ENCODE results near the gene REEP1. TPM values are rescaled to one million over a fixed set of nuclear protein-coding genes. Genes with fewer than 3 reads are reported as not detected.

REEP1 gene
- total RNA-seq, 1 donor from 2014 or later = not detected

DNA sequence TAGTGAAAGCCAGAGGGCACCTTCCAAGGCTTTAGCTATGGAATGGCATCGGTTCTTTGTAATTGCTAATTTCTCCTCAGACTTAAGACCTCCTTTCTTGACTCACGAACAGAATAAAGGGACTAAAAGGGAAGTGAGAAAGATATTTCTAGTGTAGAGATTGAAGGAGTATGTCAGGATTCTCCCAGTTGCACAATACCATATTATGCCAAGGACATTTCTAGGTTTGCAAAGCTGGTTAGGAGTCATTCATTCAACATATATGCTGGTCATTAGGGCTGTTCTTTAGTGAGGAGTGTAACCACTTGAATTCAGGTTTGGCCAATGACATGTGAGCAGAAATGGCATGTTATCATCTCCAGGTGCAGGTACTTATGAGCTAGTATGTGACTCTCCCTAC, 7.4 kb downstream of the REEP1 start:
- no peaks in the 10 kb centered on the region for H3K36me3 Mint-ChIP-seq (ENCODE audit: low read depth)
- no peaks in the 10 kb centered on the region for H3K9me3 Mint-ChIP-seq
- no peak for ATAC-seq (ENCODE audit: low read depth)
- peaks cover 28% of the 10 kb centered on the region for H3K27me3 Mint-ChIP-seq
- TF ChIP-seq CTCF (IDR thresholded peaks at IDR 0.05) = no peak
- no peaks in the 10 kb centered on the region for H3K4me1 Mint-ChIP-seq
- H3K4me3 Mint-ChIP-seq = no peak overlapping the region
- CTCF ChIA-PET = no interaction called here
- no peak for DNase-seq
- intact Hi-C loops (cut with micrococcal nuclease) = no loop called here
- H3K27ac Mint-ChIP-seq = no peak overlapping the region
- POLR2A ChIA-PET = interaction anchor here (0.6 kb wide), 1 partner anchor 86 kb away, joined by 3 read pairs; no protein-coding TSS in a partner anchor

DNA sequence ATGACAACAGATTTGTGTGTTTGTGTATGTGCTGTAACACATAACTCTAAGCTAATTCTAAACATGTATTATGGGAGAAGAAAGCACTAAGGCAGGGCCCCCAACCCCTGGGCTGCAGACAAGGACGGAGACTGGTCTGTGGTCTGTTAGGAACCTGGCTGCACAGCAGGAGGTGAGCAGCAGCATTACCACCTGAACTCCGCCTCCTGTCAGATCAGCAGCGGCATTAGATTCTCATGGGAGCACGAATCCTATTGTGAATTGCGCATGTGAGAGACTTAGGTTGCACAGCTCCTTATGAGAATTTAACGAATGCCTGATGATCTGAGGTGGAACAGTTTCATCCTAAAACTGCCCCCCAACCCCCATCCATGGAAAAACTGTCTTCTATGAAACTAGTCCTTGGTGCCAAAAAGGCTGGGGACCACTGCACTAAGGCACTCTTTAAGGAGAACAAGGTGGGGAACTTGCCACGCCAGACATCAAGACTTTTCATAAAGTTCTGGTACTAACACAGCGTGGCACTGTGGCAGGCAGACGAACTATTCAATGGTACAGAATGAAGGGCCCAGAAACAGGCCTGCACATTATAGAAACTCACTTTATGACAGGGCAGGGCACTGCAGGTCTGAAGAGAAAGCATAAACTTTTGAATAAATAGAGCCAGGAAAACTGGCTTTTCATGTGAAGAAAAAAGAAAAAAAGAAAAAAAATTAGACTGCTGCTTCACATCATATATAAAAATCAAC, 14.0 kb downstream of the REEP1 start:
- no peak for ATAC-seq (ENCODE audit: low read depth)
- no peak for DNase-seq
- Mint-ChIP-seq H3K4me1 (no peaks in the 10 kb centered on the region), H3K4me3 (no peak overlapping the region), H3K27ac (no peak overlapping the region), H3K36me3 (ENCODE audit: low read depth) (no peaks in the 10 kb centered on the region), H3K9me3 (no peaks in the 10 kb centered on the region), H3K27me3 (peaks cover 17% of the 10 kb centered on the region)
- ChIA-PET POLR2A (no interaction called here), CTCF (no interaction called here)
- intact Hi-C loops (cut with micrococcal nuclease) = no loop called here
- TF ChIP-seq CTCF (IDR thresholded peaks at IDR 0.05) = no peak

DNA sequence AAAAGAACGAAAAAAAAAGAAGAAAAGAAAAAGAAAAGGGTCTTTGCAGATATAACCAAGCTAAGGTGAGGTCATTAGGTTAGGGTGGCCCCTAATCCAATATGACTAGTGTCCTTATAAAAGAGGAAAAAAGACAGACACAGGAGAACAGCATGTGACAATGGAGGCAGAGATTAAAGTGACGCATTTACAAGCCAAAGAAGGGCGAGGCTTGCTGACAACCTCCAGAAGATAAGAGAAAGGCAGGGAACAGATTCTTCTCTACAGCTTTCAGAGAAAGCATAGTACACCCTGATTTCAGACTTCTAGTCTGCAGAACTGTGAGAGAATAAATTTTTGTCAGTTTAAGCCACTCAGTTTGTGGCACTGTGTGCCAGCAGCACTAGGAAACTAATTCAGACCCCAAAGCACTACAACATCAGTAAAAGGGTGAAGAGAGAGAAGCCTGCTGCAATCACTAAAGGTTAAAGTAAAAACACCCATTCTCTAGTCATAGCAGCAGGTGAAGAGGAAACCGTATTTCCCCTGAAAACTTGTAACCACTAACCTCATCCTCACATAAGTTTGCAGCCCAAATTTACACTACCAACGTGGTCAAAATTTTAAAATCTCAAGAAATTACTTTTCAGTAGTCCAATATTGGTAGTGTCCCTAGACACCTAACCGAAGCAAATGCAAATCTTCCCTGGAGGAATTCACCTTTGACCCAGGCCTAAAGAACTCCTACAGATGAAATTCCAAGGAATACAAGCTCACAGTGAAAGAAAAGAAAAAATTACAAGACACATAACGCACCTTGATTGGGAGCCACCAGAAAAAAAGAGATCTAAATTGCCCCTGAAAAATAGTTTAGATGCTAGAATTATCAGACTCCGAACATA, 17.5 kb downstream of the REEP1 start:
- CTCF ChIA-PET = no interaction called here
- TF ChIP-seq CTCF (IDR thresholded peaks at IDR 0.05) = no peak
- intact Hi-C loops (cut with micrococcal nuclease) = no loop called here
- Mint-ChIP-seq H3K4me3 (no peak overlapping the region), H3K4me1 (no peaks in the 10 kb centered on the region), H3K27me3 (peaks cover 11% of the 10 kb centered on the region), H3K27ac (no peak overlapping the region), H3K9me3 (no peaks in the 10 kb centered on the region), H3K36me3 (ENCODE audit: low read depth) (no peaks in the 10 kb centered on the region)
- DNase-seq = no peak
- POLR2A ChIA-PET = no interaction called here
- no peak for ATAC-seq (ENCODE audit: low read depth)

- Mint-ChIP-seq H3K9me3 (no peaks in the 10 kb centered on the region), H3K36me3 (ENCODE audit: low read depth) (no peaks in the 10 kb centered on the region), H3K4me3 (no peak overlapping the region), H3K27me3 (peaks cover 8% of the 10 kb centered on the region), H3K27ac (no peak overlapping the region), H3K4me1 (no peaks in the 10 kb centered on the region)
- ChIA-PET CTCF (no interaction called here), POLR2A (no interaction called here)
- intact Hi-C loops (cut with micrococcal nuclease) = no loop called here
- ATAC-seq (ENCODE audit: low read depth) = no peak
- no peak for TF ChIP-seq CTCF (IDR thresholded peaks at IDR 0.05)
- no peak for DNase-seq
Measured at GRCh38 chr2:86315084-86315483, 22.3 kb downstream of the REEP1 start.

DNA sequence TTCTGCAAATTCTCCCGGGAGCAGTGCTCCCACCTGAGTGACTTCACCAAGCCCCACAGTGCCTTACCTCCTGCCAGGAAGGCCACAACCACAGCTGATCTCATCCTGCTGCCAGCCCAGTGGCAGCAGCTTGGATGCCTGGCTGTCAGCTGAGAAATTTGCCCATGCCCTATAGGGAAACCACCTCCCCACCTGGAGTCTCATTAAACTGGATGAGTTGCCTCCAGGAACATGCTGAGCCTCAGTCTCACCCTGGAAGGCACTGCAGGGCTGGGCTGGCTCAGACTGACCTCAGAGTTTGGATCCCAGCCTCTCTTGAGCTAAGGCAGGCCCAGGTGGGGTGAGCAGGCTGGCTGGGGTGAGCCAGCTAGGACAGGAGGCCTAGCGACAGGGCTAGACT, 23.3 kb downstream of the REEP1 start:
- intact Hi-C loops (cut with micrococcal nuclease) = no loop called here
- ATAC-seq (ENCODE audit: low read depth) (no peak), DNase-seq (no peak)
- ChIA-PET POLR2A (no interaction called here), CTCF (interaction anchor here (0.6 kb wide), 1 partner anchor 114 kb away, joined by 3 read pairs; no protein-coding TSS in a partner anchor)
- Mint-ChIP-seq H3K27ac (no peak overlapping the region), H3K4me1 (no peaks in the 10 kb centered on the region), H3K36me3 (ENCODE audit: low read depth) (no peaks in the 10 kb centered on the region), H3K4me3 (no peak overlapping the region), H3K27me3 (peaks cover 4% of the 10 kb centered on the region), H3K9me3 (no peaks in the 10 kb centered on the region)
- TF ChIP-seq CTCF (IDR thresholded peaks at IDR 0.05) = no peak
